ENCODE data around the gene EPHB1. TPM values are rescaled to one million over a fixed set of nuclear protein-coding genes. Genes with fewer than 3 reads are reported as not detected.
A peak's percentile ranks its signal among the peaks of the same experiment; 100 is the strongest.

The EPHB1 gene
- total RNA-seq, 1 experiment from 2014 or later: 0.73 TPM

DNA sequence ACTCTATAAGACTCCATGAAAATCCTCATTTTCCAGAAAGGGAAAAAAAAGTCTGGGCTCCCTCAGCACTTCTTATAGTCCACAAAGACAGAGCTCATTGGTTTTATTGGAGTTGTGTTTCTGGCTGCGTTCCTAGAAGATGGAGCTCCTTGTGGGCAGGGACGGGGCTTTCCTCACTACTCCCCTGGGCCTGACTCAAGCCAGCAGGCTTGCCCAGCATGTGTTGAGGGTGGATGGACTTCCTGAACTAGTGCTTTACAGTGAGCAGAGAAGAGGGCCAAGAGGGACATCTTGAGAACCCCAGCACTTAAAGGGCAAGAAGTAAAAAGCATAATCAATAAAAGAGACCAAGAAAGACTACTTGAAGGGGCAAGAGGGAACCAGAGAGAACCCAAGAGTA, 43.2 kb upstream of the EPHB1 start:
- Mint-ChIP-seq H3K27me3 (ENCODE audit: unreplicated experiment) (peaks cover 65% of the 10 kb centered on the region), H3K27ac (ENCODE audit: unreplicated experiment) (no peak overlapping the region), H3K4me3 (ENCODE audit: low read depth, unreplicated experiment) (no peak overlapping the region), H3K4me1 (ENCODE audit: low read depth, unreplicated experiment) (no peaks in the 10 kb centered on the region), H3K9me3 (ENCODE audit: low read depth, unreplicated experiment) (no peaks in the 10 kb centered on the region), H3K36me3 (ENCODE audit: insufficient read depth, unreplicated experiment) (no peaks in the 10 kb centered on the region)
- CTCF ChIA-PET: no interaction called here
- intact Hi-C loops (cut with micrococcal nuclease; ENCODE audit: unreplicated experiment): loop anchor here (10.0 kb wide), 1 partner anchor 97 kb away; the partner anchor contains the start of gene KY
- no peak for DNase-seq
- BruUV-seq (replicated peaks): no TSS peak
- TF ChIP-seq, protein P1, sequence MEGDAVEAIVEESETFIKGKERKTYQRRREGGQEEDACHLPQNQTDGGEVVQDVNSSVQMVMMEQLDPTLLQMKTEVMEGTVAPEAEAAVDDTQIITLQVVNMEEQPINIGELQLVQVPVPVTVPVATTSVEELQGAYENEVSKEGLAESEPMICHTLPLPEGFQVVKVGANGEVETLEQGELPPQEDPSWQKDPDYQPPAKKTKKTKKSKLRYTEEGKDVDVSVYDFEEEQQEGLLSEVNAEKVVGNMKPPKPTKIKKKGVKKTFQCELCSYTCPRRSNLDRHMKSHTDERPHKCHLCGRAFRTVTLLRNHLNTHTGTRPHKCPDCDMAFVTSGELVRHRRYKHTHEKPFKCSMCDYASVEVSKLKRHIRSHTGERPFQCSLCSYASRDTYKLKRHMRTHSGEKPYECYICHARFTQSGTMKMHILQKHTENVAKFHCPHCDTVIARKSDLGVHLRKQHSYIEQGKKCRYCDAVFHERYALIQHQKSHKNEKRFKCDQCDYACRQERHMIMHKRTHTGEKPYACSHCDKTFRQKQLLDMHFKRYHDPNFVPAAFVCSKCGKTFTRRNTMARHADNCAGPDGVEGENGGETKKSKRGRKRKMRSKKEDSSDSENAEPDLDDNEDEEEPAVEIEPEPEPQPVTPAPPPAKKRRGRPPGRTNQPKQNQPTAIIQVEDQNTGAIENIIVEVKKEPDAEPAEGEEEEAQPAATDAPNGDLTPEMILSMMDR (IDR thresholded peaks at IDR 0.05; ENCODE audit: unreplicated experiment): no peak

DNA sequence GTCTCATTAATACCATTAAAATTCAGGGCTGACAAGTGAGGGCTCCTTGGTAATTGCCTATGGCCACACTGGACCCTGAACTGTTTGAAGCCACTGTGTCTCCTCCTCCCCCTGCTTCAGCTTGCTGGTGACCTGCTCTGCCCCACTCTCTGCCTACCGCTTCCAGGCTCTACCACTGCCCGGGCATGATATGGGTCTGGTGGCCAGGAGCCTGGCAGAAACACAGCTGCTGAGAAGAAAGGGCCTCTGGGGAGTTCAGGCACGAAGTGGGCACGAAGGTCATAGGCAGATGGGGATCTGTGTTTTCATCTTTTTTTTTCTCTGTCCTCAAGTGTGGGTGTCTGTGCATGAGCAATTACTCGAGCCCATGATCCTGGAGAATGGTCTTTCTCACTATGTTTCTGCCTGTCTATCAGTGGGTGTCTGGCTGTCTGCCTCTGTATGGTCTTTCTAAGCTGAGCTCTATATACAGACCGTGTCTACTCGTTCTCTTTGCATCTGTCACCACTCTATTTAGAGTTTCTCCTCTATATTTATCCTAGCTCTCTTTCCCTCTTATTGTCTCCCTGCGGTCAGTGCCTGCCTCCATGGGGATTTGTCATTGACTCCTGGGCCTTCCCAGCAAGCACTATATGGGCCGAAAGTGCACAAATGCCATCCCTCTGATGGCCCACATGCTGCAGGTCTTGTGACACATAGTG, 42.1 kb upstream of the EPHB1 start:
- intact Hi-C loops (cut with micrococcal nuclease; ENCODE audit: unreplicated experiment): loop anchor here (10.0 kb wide), 1 partner anchor 98 kb away; the partner anchor contains the start of gene KY
- TF ChIP-seq, protein P1 (IDR thresholded peaks at IDR 0.05; ENCODE audit: unreplicated experiment): no peak
- BruUV-seq (replicated peaks): no TSS peak
- Mint-ChIP-seq H3K9me3 (ENCODE audit: low read depth, unreplicated experiment) (no peaks in the 10 kb centered on the region), H3K36me3 (ENCODE audit: insufficient read depth, unreplicated experiment) (no peaks in the 10 kb centered on the region), H3K4me3 (ENCODE audit: low read depth, unreplicated experiment) (no peak overlapping the region), H3K27ac (ENCODE audit: unreplicated experiment) (no peak overlapping the region), H3K27me3 (ENCODE audit: unreplicated experiment) (peaks cover 76% of the 10 kb centered on the region), H3K4me1 (ENCODE audit: low read depth, unreplicated experiment) (no peaks in the 10 kb centered on the region)
- CTCF ChIA-PET: interaction anchor here (0.6 kb wide), 1 partner anchor 1010 kb away, joined by 3 read pairs; no protein-coding TSS in a partner anchor
- no peak for DNase-seq

DNA sequence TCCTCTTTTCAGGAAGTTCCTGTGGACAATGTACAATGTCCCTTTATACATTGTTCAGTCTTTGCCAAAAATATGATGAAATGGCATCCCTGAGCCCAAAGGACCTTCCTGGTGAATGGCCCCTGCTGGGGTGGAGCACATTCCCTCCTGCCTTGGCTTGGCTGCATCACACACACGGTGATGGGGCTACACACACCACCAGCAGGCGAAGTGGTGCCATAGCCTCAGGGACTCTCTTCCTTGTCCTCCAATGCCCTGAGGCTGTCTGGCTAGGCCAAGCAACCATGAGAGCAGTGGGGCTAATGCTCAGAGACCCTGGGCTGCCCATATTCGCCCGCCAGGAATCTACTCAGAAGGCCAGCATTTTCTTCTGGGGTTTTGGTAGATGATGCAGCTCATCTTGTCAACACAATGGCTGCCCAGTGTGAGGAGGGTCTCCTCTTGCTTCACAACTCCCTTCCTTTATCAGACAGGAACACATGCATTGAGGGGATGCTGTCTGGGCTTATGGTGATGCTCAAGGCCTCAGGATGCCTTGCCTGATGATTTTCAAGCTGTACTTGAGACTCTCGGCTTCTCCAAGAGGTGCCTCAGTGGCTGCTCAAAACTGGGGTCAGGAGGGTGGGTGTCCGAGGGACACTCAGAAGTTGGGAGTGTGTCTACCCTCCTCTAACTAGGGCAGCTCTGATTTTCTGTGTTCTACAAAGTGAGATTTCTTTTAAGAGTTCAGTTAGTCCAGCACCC, 40.9 kb upstream of the EPHB1 start:
- H3K4me3 Mint-ChIP-seq (ENCODE audit: low read depth, unreplicated experiment): no peak overlapping the region
- no peaks in the 10 kb centered on the region for H3K9me3 Mint-ChIP-seq (ENCODE audit: low read depth, unreplicated experiment)
- CTCF ChIA-PET: interaction anchor here (1.2 to 1.8 kb wide), 2 partner anchors 11 to 749 kb away, joined by 3 to 6 read pairs; no protein-coding TSS in a partner anchor
- H3K4me1 Mint-ChIP-seq (ENCODE audit: low read depth, unreplicated experiment): no peaks in the 10 kb centered on the region
- H3K36me3 Mint-ChIP-seq (ENCODE audit: insufficient read depth, unreplicated experiment): no peaks in the 10 kb centered on the region
- intact Hi-C loops (cut with micrococcal nuclease; ENCODE audit: unreplicated experiment): loop anchor here (10.0 kb wide), 1 partner anchor 99 kb away; the partner anchor contains the start of gene KY
- DNase-seq: no peak
- BruUV-seq (replicated peaks): no TSS peak
- TF ChIP-seq, protein P1 (IDR thresholded peaks at IDR 0.05; ENCODE audit: unreplicated experiment): no peak
- peaks cover 76% of the 10 kb centered on the region for H3K27me3 Mint-ChIP-seq (ENCODE audit: unreplicated experiment)
- no peak overlapping the region for H3K27ac Mint-ChIP-seq (ENCODE audit: unreplicated experiment)

DNA sequence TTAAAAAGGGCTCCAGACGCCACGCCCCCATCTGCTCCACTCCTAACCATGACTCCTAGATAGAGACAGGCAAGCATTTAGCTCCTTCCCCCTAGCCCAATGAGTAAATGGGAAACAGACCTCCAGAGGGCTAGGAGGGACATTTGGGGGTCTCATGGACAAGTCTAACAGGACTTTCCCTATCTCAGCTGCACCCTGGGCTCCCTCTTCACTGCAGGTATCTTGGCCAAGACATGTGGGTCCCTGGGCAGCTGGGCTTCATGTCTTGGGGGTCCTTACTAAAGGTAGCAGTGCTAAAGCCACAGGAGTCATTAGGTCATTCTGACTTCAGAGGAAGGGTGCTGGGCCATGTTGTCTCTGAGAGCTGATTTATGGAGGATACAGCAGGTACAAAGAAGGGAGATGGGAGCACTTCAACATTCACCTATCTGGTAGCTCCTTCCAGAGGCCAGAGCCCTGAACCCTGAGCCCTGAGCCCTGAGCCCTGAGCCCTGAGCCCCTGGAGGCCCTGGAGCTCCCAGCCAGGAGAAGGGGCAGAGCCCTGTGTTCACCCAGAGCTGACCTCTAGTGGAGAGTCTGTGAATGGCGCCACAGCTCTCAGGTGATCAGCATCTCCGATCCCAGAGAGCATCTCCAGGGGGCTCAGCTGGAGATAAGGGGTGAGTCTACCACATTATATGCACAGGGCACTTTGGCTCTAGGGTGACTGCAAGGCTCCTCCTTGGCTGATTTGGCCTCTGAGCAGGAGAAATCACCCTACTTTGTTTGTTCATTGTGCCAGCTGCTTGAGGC, 40.1 kb upstream of the EPHB1 start:
- CTCF ChIA-PET: interaction anchor here (0.6 to 1.8 kb wide), 8 partner anchors 12 to 1434 kb away, joined by 3 to 19 read pairs (median 4); partner anchors contain the start of gene EPHB1
- BruUV-seq (replicated peaks): no TSS peak
- Mint-ChIP-seq H3K27me3 (ENCODE audit: unreplicated experiment) (peaks cover 71% of the 10 kb centered on the region), H3K27ac (ENCODE audit: unreplicated experiment) (no peak overlapping the region), H3K4me1 (ENCODE audit: low read depth, unreplicated experiment) (no peaks in the 10 kb centered on the region), H3K4me3 (ENCODE audit: low read depth, unreplicated experiment) (no peak overlapping the region), H3K9me3 (ENCODE audit: low read depth, unreplicated experiment) (no peaks in the 10 kb centered on the region), H3K36me3 (ENCODE audit: insufficient read depth, unreplicated experiment) (no peaks in the 10 kb centered on the region)
- TF ChIP-seq, protein P1 (IDR thresholded peaks at IDR 0.05; ENCODE audit: unreplicated experiment): peak; percentile 85
- intact Hi-C loops (cut with micrococcal nuclease; ENCODE audit: unreplicated experiment): loop anchor here (1.0 to 10.0 kb wide), 2 partner anchors 100 to 154 kb away; partner anchors contain the start of gene KY
- DNase-seq: peak; percentile 79

Measured in Calu3 (cell line).